Activated CD8-positive, alpha-beta T cell treated with anti-CD3 and anti-CD28 coated beads for 36 hours (primary cell): Measurements from ENCODE around the gene KDM2A. TPM values are rescaled to one million over a fixed set of nuclear protein-coding genes. Genes with fewer than 3 reads are reported as not detected.
A peak's percentile ranks its signal among the peaks of the same experiment; 100 is the strongest.

Source experiments
- ATAC-seq: fragments of 200-7000 bp; cut with Tn5 transposase; one replicate; pipeline ENCODE4 v1.10.0; 2021; ENCODE audit warnings: mild to moderate bottlenecking, moderate library complexity
- CTCF ChIA-PET: fragments of 350-600 bp; sonication (Branson Sonifier 250); formaldehyde crosslinking; loops from one replicate; lab custom pipeline; 2021; ENCODE audit warnings: antibody characterized with exemption; lab: Charles Lee
- POLR2A ChIA-PET: fragments of 350-600 bp; sonication (Branson Sonifier 250); formaldehyde crosslinking; loops from one replicate; lab custom pipeline; 2021; ENCODE audit warnings: antibody characterized with exemption; lab: Charles Lee
- DNase-seq: peaks from one replicate; pipeline ENCODE4 v3.0.0-alpha.2; 2020
- H3K27ac Mint-ChIP-seq: one replicate; pipeline ENCODE4 v1.8.0; 2021; ENCODE audit warnings: mild to moderate bottlenecking, mixed read lengths
- H3K27me3 Mint-ChIP-seq: one replicate; pipeline ENCODE4 v1.8.0; 2021; ENCODE audit warnings: mixed read lengths
- H3K36me3 Mint-ChIP-seq: one replicate; pipeline ENCODE4 v1.8.0; 2021; ENCODE audit warnings: low read depth, mixed read lengths
- H3K4me1 Mint-ChIP-seq: one replicate; pipeline ENCODE4 v1.8.0; 2021; ENCODE audit warnings: low read depth, mixed read lengths
- H3K4me3 Mint-ChIP-seq: one replicate; pipeline ENCODE4 v1.8.0; 2021; ENCODE audit warnings: mild to moderate bottlenecking, moderate library complexity, mixed read lengths
- H3K9me3 Mint-ChIP-seq: one replicate; pipeline ENCODE4 v1.8.0; 2021; ENCODE audit warnings: mixed read lengths
- intact Hi-C: fragments of 100-400 bp; cut with micrococcal nuclease; formaldehyde crosslinking; loops from one replicate; pipeline ENCODE4 v1.10.0; 2022
- total RNA-seq, 2 experiments: library from RNA; stranded (reverse); gene quantifications; one replicate each; pipeline ENCODE4 v1.2.3, GENCODE V29; 2021
- TF ChIP-seq, protein P1 (sequence below): fragments of 200-600 bp; IDR thresholded peaks from one replicate; pipeline ENCODE4 v1.8.0; 2022; ENCODE audit warnings: antibody characterized with exemption, mild to moderate bottlenecking

Gene KDM2A
- 10 to 100 TPM; 79.6 to 88.1 TPM for total RNA-seq

DNA sequence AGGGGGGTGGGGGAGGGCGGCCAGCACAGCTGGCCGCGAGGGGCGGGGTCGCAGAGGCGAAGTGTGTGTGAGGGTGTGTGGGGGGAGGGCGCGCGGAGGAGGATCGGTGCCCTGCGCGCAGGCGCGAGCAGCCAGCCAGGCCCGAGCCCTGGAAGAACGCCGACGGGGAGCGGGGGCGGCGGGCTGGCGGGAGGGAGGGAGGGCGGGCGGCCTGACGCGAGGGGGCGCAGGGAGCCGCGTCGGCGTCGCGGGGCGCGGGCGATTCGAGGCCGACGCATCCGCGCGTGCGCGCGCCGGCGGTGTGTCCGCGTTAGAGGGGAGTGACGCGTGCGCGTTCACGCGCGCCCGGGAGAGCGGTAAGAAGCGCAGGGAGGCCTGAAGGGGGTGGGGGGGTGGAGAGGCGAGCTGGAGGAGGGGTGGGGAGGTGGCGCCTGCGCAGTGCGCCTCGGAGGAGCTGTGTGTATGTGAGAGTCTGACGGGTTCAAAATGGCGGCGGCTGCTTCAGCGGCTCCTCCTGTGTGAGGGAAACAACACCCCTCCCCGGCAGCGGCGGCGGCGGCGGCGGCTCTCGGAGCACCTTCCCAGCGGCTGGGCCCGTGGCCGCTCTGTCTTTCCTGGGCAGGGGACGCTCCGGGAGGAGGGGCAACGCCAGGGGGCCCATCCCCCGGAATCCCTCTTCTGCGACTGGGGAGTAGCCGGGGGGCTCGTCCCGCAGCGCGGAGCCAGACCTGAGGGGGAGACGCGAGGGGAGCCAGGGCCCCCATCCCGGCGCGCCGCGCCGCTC lies at the start of gene KDM2A:
Gene KDM2A (plus strand): TSS at position 463 of the 784 bp plus-strand sequence. CDS start 2,054 bp downstream, outside the sequence.
- H3K27me3 Mint-ChIP-seq: no peaks in the 10 kb centered on the region

DNA sequence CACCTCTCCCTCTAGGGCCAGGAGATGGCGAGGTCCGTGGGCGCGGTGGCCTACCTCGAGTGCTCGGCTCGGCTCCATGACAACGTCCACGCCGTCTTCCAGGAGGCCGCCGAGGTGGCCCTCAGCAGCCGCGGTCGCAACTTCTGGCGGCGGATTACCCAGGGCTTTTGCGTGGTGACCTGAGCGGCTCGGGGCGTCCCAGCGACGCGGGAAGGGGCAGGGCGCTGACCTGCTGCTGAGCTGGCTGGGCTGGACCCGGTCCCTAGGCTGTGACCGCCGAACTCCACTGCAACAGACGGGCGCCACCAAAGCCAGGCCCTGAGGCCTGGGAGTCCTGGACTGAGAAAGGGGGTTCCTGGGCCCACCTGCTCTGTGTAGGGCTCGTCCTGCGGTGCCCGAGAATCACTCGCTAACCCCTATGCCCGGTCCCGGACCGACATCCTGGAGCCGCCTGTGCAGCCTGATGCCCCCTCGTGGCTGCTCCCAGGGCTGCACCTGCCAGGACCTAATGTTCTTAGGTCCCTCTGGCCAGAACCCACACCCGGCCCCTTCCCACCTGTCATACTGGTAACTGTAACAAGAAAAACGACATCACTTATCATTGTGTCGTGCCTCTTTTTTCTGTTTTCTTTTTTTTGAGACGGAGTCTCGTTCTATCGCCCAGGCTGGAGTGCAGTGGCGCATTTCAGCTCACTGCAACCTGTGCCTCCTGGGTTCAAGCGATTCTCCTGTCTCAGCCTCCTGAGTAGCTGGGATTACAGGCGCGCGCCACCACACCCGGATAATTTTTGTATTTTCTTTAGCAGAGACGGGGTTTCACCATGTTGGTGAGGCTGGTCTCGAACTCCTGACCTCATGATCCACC lies 47.4 kb upstream of the KDM2A start:
- CTCF ChIA-PET: interaction anchor here (0.6 to 8.4 kb wide), 5 partner anchors 11 to 114 kb away, joined by 3 to 67 read pairs (median 4); partner anchors contain the start of gene RHOD
- Mint-ChIP-seq H3K27ac (no peak overlapping the region), H3K27me3 (no peaks in the 10 kb centered on the region), H3K36me3 (no peaks in the 10 kb centered on the region), H3K4me3 (peak overlapping the region; percentile 31), H3K4me1 (no peaks in the 10 kb centered on the region), H3K9me3 (no peaks in the 10 kb centered on the region)
- DNase-seq (peak; percentile 91), ATAC-seq (peak; percentile 99)
- TF ChIP-seq, protein P1, sequence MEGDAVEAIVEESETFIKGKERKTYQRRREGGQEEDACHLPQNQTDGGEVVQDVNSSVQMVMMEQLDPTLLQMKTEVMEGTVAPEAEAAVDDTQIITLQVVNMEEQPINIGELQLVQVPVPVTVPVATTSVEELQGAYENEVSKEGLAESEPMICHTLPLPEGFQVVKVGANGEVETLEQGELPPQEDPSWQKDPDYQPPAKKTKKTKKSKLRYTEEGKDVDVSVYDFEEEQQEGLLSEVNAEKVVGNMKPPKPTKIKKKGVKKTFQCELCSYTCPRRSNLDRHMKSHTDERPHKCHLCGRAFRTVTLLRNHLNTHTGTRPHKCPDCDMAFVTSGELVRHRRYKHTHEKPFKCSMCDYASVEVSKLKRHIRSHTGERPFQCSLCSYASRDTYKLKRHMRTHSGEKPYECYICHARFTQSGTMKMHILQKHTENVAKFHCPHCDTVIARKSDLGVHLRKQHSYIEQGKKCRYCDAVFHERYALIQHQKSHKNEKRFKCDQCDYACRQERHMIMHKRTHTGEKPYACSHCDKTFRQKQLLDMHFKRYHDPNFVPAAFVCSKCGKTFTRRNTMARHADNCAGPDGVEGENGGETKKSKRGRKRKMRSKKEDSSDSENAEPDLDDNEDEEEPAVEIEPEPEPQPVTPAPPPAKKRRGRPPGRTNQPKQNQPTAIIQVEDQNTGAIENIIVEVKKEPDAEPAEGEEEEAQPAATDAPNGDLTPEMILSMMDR: peak; percentile 94
- POLR2A ChIA-PET: no interaction called here
- intact Hi-C loops: no loop called here

More for the DNA sequence above, at the start of gene KDM2A:
- Mint-ChIP-seq H3K36me3 (peaks cover 23% of the 10 kb centered on the region), H3K4me3 (peak within 1 kb of the TSS; percentile 100), H3K9me3 (no peaks in the 10 kb centered on the region), H3K4me1 (peaks cover 31% of the 10 kb centered on the region), H3K27ac (peak within 1 kb of the TSS; percentile 96)
- ChIA-PET CTCF (interaction anchor here (1.0 to 1.1 kb wide), 3 partner anchors 37 to 234 kb away, joined by 3 to 5 read pairs (median 3); partner anchors contain the start of gene POLD4), POLR2A (interaction anchor here (0.5 to 2.5 kb wide), 4 partner anchors 14 to 121 kb away, joined by 3 to 16 read pairs (median 4); no protein-coding TSS in a partner anchor)
- ATAC-seq (peak; percentile 83), DNase-seq (peak; percentile 99)
- TF ChIP-seq, protein P1: no peak
- intact Hi-C loops: no loop called here

DNA sequence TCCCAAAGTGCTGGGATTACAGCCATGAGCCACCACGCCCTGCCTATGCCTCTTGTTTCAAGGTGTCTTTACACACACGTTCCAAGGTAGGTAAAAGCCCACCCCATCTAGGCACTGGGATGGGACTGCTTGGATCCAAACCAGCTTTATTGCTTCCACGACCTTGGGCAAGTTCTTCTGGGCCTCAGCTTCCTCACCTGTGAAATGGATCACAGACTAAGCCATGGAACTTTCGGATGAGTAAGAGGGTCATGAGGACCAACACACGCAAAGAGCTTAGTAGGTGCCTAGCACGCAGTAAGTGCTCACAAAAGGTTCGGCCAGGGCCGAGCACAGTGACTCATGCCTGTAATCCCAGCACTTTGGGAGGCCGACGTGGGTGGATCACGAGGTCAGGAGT lies 46.8 kb upstream of the KDM2A start:
- POLR2A ChIA-PET: no interaction called here
- ATAC-seq (no peak), DNase-seq (no peak)
- Mint-ChIP-seq H3K36me3 (no peaks in the 10 kb centered on the region), H3K27ac (no peak overlapping the region), H3K27me3 (no peaks in the 10 kb centered on the region), H3K9me3 (no peaks in the 10 kb centered on the region), H3K4me1 (no peaks in the 10 kb centered on the region), H3K4me3 (no peak overlapping the region)
- intact Hi-C loops: no loop called here
- TF ChIP-seq, protein P1: no peak
- CTCF ChIA-PET: interaction anchor here (0.6 to 8.4 kb wide), 6 partner anchors 10 to 114 kb away, joined by 3 to 67 read pairs (median 4); partner anchors contain the start of gene RHOD

DNA sequence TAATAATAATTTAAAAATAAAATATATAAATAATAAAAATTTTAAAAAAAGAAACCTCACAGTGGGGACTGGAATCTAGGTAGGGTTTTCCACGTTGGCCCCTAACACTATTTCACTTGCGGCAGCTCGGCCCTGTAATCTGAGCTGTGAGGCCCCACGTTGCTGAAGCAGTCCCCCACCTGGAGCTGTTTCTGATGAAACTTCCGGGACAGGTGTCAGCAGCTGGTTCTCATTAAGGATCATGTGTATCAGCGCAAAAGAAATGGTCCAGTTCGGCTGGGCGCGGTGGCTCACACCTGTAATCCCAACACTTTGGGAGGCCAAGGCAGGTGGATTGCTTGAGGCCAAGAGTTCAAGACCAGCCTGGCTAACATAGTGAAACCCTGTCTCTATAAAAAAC lies 45.2 kb upstream of the KDM2A start:
- ATAC-seq (no peak), DNase-seq (no peak)
- intact Hi-C loops: no loop called here
- TF ChIP-seq, protein P1: no peak
- POLR2A ChIA-PET: no interaction called here
- Mint-ChIP-seq H3K36me3 (no peaks in the 10 kb centered on the region), H3K4me1 (no peaks in the 10 kb centered on the region), H3K9me3 (no peaks in the 10 kb centered on the region), H3K27me3 (no peaks in the 10 kb centered on the region), H3K4me3 (no peak overlapping the region), H3K27ac (no peak overlapping the region)
- CTCF ChIA-PET: interaction anchor here (0.7 to 8.4 kb wide), 6 partner anchors 8 to 171 kb away, joined by 3 to 67 read pairs (median 4); partner anchors contain the start of gene RHOD
